ENCODE measurements around the gene CADPS2.

The CADPS2 gene

DNA sequence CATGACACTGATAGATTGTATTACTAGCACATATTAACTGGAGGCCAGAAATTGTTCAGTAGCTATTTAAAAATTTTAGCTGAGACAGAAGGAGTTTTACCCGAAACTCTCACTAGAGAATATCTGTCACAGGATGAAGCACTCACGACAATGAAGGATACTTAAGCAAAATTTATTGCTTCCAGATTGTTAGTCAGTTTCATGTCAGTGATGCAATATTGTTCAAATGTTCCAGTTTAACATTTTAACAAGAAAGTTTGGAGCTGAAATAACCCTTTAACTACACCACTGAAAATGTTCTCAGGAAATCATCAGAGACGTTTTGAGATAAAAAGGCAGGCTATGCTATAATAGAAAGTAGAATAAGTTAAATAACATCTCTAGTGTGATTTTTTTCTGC is 15.0 kb upstream of the CADPS2 start:
- no peak for DNase-seq (ENCODE audit: low read depth)
- H3K4me3 ChIP-seq (ENCODE audit: low read depth, low read length) = no peak overlapping the region
- TF ChIP-seq CTCF (conservative IDR thresholded peaks at IDR 0.05; ENCODE audit: low read depth, low read length) = no peak

GRCh38 chr7:122896509-122896908 is 10.2 kb upstream of the CADPS2 start:
- peak; percentile 48 for DNase-seq (ENCODE audit: low read depth)
- TF ChIP-seq CTCF (conservative IDR thresholded peaks at IDR 0.05; ENCODE audit: low read depth, low read length) = peak; percentile 36
- H3K4me3 ChIP-seq (ENCODE audit: low read depth, low read length) = no peak overlapping the region

- no peak for DNase-seq (ENCODE audit: low read depth)
- H3K4me3 ChIP-seq (ENCODE audit: low read depth, low read length) = no peak overlapping the region
- TF ChIP-seq CTCF (conservative IDR thresholded peaks at IDR 0.05; ENCODE audit: low read depth, low read length) = no peak
These were observed 7.2 kb upstream of the CADPS2 start for GRCh38 chr7:122893486-122893885.

- DNase-seq (ENCODE audit: low read depth) = no peak
- no peak overlapping the region for H3K4me3 ChIP-seq (ENCODE audit: low read depth, low read length)
- no peak for TF ChIP-seq CTCF (conservative IDR thresholded peaks at IDR 0.05; ENCODE audit: low read depth, low read length)
These were observed 2.9 kb upstream of the CADPS2 start for GRCh38 chr7:122889116-122889515.

DNA sequence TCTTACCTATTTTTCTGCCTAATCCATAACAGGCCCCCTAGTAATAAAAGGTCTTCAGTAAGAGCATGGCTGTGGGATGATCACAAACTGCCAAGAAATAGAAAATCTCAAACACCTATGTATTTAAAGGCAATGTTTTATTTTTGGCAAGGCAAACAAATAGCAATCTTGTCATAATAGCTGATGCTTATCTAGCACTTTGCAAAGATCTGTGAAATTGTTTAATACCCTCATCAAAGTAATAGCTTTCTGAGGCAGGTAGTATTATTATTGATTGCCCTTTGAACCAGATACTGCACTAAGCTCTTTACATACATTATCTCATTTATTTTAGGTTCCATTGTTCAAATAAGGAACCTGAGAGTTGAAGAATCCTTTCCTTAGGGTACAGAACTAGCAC is 1.6 kb upstream of the CADPS2 start:
- no peak for TF ChIP-seq CTCF (conservative IDR thresholded peaks at IDR 0.05; ENCODE audit: low read depth, low read length)
- DNase-seq (ENCODE audit: low read depth) = no peak
- no peak overlapping the region for H3K4me3 ChIP-seq (ENCODE audit: low read depth, low read length)

GRCh38 chr7:122887198-122887597 is 938 bp upstream of the CADPS2 start:
- H3K4me3 ChIP-seq (ENCODE audit: low read depth, low read length) = peak overlapping the region; percentile 92
- peak; percentile 63 for TF ChIP-seq CTCF (conservative IDR thresholded peaks at IDR 0.05; ENCODE audit: low read depth, low read length)

GRCh38 chr7:122885583-122886356 is 490 bp downstream of the CADPS2 start:
- peak overlapping the region; percentile 92 for H3K4me3 ChIP-seq (ENCODE audit: low read depth, low read length)
- DNase-seq (ENCODE audit: low read depth) = peak; percentile 60

More at GRCh38 chr7:122887198-122887597, 938 bp upstream of the CADPS2 start:
- peak; percentile 84 for DNase-seq (ENCODE audit: low read depth)

More at GRCh38 chr7:122885583-122886356, 490 bp downstream of the CADPS2 start:
- peak; percentile 42 for TF ChIP-seq CTCF (conservative IDR thresholded peaks at IDR 0.05; ENCODE audit: low read depth, low read length)
